GM23338 (cell line): ENCODE results near the gene CNOT6L. TPM values are rescaled to one million over a fixed set of nuclear protein-coding genes. Genes with fewer than 3 reads are reported as not detected.

Experiments
- ATAC-seq: fragments of 200-7000 bp; cut with Tn5 transposase; 3 replicates; pipeline ENCODE4 v1.9.1; 2020
- DNase-seq: peaks from one replicate; pipeline ENCODE4 v3.0.0-alpha.2; 2015; ENCODE audit warnings: low spot score
- H2AFZ ChIP-seq: fragments of 200-600 bp; sonication (generic); 2 replicates; pipeline ENCODE4 v1.8.0; 2016; ENCODE audit warnings: antibody characterized with exemption, mild to moderate bottlenecking, moderate library complexity
- H3F3A ChIP-seq: fragments of 200-600 bp; sonication (generic); replicated peaks from 2 replicates; pipeline ENCODE4 v1.8.0; 2017; ENCODE audit warnings: antibody characterized with exemption, mixed run types, low read depth
- H3K27ac ChIP-seq: fragments of 200-600 bp; sonication (generic); 2 replicates; pipeline ENCODE4 v1.6.1; 2016; ENCODE audit warnings: low read depth
- H3K27me3 ChIP-seq: fragments of 200-600 bp; sonication (generic); 2 replicates; pipeline ENCODE4 v1.8.0; 2016; ENCODE audit warnings: mild to moderate bottlenecking, mixed run types, moderate library complexity; ENCODE audit not compliant: insufficient read depth
- H3K36me3 ChIP-seq: fragments of 200-600 bp; sonication (generic); 2 replicates; pipeline ENCODE4 v1.8.0; 2016; ENCODE audit warnings: mild to moderate bottlenecking; ENCODE audit not compliant: insufficient read depth
- H3K4me1 ChIP-seq: fragments of 200-600 bp; sonication (generic); 2 replicates; pipeline ENCODE4 v1.8.0; 2016; ENCODE audit warnings: mild to moderate bottlenecking, moderate library complexity; ENCODE audit not compliant: insufficient read depth
- H3K4me2 ChIP-seq: fragments of 200-600 bp; sonication (generic); 2 replicates; pipeline ENCODE4 v1.7.1; 2017; ENCODE audit warnings: mixed run types
- H3K4me3 ChIP-seq: fragments of 200-600 bp; sonication (generic); 2 replicates; pipeline ENCODE4 v1.6.1; 2016; ENCODE audit warnings: mixed run types
- H3K79me2 ChIP-seq: fragments of 200-600 bp; sonication (generic); replicated peaks from 2 replicates; pipeline ENCODE4 v1.8.0; 2017; ENCODE audit warnings: mild to moderate bottlenecking; ENCODE audit not compliant: insufficient read depth
- H3K9me2 ChIP-seq: fragments of 200-600 bp; sonication (generic); 2 replicates; pipeline ENCODE4 v1.8.0; 2017; ENCODE audit not compliant: insufficient read depth
- H4K20me1 ChIP-seq: fragments of 200-600 bp; sonication (generic); replicated peaks from 2 replicates; pipeline ENCODE4 v1.8.0; 2017; ENCODE audit warnings: mild to moderate bottlenecking; ENCODE audit not compliant: insufficient read depth
- H3K27ac Mint-ChIP-seq: 2 replicates; pipeline ENCODE4 v1.8.0; 2020; ENCODE audit warnings: inconsistent platforms, mild to moderate bottlenecking, moderate library complexity, mixed read lengths
- H3K27me3 Mint-ChIP-seq: 3 replicates; pipeline ENCODE4 v1.8.0; 2022; ENCODE audit warnings: low read depth, mild to moderate bottlenecking, moderate library complexity, mixed read lengths, inconsistent platforms; ENCODE audit not compliant: insufficient read depth, poor library complexity
- H3K36me3 Mint-ChIP-seq: 3 replicates; pipeline ENCODE4 v1.8.0; 2021; ENCODE audit warnings: low read depth, mild to moderate bottlenecking, inconsistent platforms, moderate library complexity, mixed read lengths
- H3K4me1 Mint-ChIP-seq: 3 replicates; pipeline ENCODE4 v1.8.0; 2020; ENCODE audit warnings: mild to moderate bottlenecking, inconsistent platforms, mixed read lengths
- H3K4me3 Mint-ChIP-seq: 3 replicates; pipeline ENCODE4 v1.8.0; 2021; ENCODE audit warnings: moderate library complexity, mild to moderate bottlenecking, inconsistent platforms, mixed read lengths
- H3K9me3 Mint-ChIP-seq: 3 replicates; pipeline ENCODE4 v1.8.0; 2020; ENCODE audit warnings: moderate library complexity, mild to moderate bottlenecking, inconsistent platforms, mixed read lengths
- CREB1 ChIP-seq: fragments of 250-450 bp; sonication (Bioruptor Pico); IDR thresholded peaks from 2 replicates; pipeline ENCODE4 v1.5.0; 2020; ENCODE audit warnings: low read depth, mild to moderate bottlenecking, moderate library complexity
- EZH2 ChIP-seq: fragments of 200-600 bp; sonication (generic); IDR thresholded peaks from one replicate; pipeline ENCODE4 v1.8.0; 2017; ENCODE audit warnings: antibody characterized with exemption, mild to moderate bottlenecking, low read depth; ENCODE audit not compliant: unreplicated experiment
- EZH2phosphoT487 ChIP-seq: fragments of 200-600 bp; sonication (generic); IDR thresholded peaks from one replicate; pipeline ENCODE4 v1.8.1; 2018; ENCODE audit warnings: antibody characterized with exemption; ENCODE audit not compliant: unreplicated experiment
- JUNB ChIP-seq: IDR thresholded peaks from one replicate; pipeline ENCODE4 v1.6.1; 2016; ENCODE audit warnings: antibody characterized with exemption; ENCODE audit not compliant: unreplicated experiment
- NANOG ChIP-seq: IDR thresholded peaks from 2 replicates; pipeline ENCODE4 v1.6.1; 2016; ENCODE audit warnings: antibody characterized with exemption, borderline replicate concordance
- POLR2AphosphoS5 ChIP-seq: IDR thresholded peaks from 2 replicates; pipeline ENCODE4 v1.6.1; 2016; ENCODE audit warnings: antibody characterized with exemption, low read depth
- STAT1 ChIP-seq: IDR thresholded peaks from one replicate; pipeline ENCODE4 v1.6.1; 2016; ENCODE audit warnings: antibody characterized with exemption; ENCODE audit not compliant: unreplicated experiment
- ZNF114 ChIP-seq: fragments of 250-450 bp; sonication (Bioruptor Pico); IDR thresholded peaks from 2 replicates; pipeline ENCODE4 v1.5.0; 2020; ENCODE audit warnings: mild to moderate bottlenecking, moderate library complexity
- ZNF331 ChIP-seq: fragments of 250-450 bp; sonication (Bioruptor Pico); IDR thresholded peaks from 2 replicates; pipeline ENCODE4 v1.5.0; 2020; ENCODE audit warnings: low read depth, mild to moderate bottlenecking, moderate library complexity
- polyA plus RNA-seq: library from polyadenylated mRNA; unstranded; fragments of >200 nt; fragmentation: Nextera tagmentation; extraction: Ambion mirVana; gene quantifications from 2 replicates; pipeline ENCODE4 v1.2.1, GENCODE V29; 2016
- total RNA-seq: library from RNA; depleted of rRNA; stranded (reverse); fragments of >200 nt; shearing (Covaris generic); gene quantifications from 2 replicates; pipeline ENCODE4 v1.2.3, GENCODE V29; 2014
- TF ChIP-seq, protein P1 (sequence below), 2 experiments: fragments of 200-600 bp in 1 of 2; sonication (generic) in 1 of 2; conservative IDR thresholded peaks; 2 replicates each; pipeline versions ENCODE4 v1.5.1 to v1.6.1; 2016 to 2017; ENCODE audit warnings: antibody characterized with exemption in 2 of 2, low read depth in 2 of 2, mild to moderate bottlenecking in 2 of 2, moderate library complexity in 1 of 2
- TF ChIP-seq, protein P2 (sequence below): IDR thresholded peaks from 2 replicates; pipeline ENCODE4 v1.6.1; 2016; ENCODE audit warnings: antibody characterized with exemption
- TF ChIP-seq, protein P3 (sequence below): IDR thresholded peaks from one replicate; pipeline ENCODE4 v1.6.1; 2018; ENCODE audit warnings: antibody characterized with exemption; ENCODE audit not compliant: unreplicated experiment
- TF ChIP-seq, protein P4 (sequence below): fragments of 250-450 bp; sonication (Bioruptor Pico); IDR thresholded peaks from 2 replicates; pipeline ENCODE4 v1.5.0; 2020; ENCODE audit warnings: mild to moderate bottlenecking, moderate library complexity

Gene CNOT6L
- total and polyA plus RNA-seq, 2 experiments from 2014 or later: 3.2 to 13.9 TPM

DNA sequence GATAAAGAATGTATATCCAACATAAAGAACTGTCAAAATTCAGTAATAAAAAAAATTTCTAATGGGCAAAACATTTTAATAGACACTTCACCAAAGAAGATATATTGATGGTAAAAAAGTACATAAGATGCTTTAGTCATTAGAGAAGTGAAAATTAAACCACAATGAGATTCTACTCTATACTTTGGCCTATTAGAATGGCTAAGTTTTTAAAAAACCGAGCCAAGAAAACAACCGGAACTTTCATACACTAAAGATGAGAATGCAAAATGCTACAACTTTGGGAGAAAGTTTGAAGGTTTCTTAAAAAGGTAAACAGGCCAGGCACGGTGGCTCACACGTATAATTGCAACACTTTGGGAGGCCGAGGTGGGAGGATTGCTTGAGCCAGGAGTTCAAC, 20.8 kb downstream of the CNOT6L start:
- H3K4me1 Mint-ChIP-seq: peaks cover 16% of the 10 kb centered on the region
- DNase-seq (no peak), ATAC-seq (no peak)
- TF ChIP-seq, protein P1, sequence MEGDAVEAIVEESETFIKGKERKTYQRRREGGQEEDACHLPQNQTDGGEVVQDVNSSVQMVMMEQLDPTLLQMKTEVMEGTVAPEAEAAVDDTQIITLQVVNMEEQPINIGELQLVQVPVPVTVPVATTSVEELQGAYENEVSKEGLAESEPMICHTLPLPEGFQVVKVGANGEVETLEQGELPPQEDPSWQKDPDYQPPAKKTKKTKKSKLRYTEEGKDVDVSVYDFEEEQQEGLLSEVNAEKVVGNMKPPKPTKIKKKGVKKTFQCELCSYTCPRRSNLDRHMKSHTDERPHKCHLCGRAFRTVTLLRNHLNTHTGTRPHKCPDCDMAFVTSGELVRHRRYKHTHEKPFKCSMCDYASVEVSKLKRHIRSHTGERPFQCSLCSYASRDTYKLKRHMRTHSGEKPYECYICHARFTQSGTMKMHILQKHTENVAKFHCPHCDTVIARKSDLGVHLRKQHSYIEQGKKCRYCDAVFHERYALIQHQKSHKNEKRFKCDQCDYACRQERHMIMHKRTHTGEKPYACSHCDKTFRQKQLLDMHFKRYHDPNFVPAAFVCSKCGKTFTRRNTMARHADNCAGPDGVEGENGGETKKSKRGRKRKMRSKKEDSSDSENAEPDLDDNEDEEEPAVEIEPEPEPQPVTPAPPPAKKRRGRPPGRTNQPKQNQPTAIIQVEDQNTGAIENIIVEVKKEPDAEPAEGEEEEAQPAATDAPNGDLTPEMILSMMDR (conservative IDR thresholded peaks at IDR 0.05; ENCODE audit: low read depth in 2 of 2): no peak
- no peak for TF ChIP-seq EZH2phosphoT487
- TF ChIP-seq, protein P2, sequence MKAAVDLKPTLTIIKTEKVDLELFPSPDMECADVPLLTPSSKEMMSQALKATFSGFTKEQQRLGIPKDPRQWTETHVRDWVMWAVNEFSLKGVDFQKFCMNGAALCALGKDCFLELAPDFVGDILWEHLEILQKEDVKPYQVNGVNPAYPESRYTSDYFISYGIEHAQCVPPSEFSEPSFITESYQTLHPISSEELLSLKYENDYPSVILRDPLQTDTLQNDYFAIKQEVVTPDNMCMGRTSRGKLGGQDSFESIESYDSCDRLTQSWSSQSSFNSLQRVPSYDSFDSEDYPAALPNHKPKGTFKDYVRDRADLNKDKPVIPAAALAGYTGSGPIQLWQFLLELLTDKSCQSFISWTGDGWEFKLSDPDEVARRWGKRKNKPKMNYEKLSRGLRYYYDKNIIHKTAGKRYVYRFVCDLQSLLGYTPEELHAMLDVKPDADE: no peak
- TF ChIP-seq POLR2AphosphoS5: no peak
- no peak for TF ChIP-seq EZH2
- no peak for TF ChIP-seq CREB1 (CRISPR knock-in tag)
- no peak for TF ChIP-seq JUNB
- no peak for TF ChIP-seq STAT1
- TF ChIP-seq ZNF114 (CRISPR knock-in tag): no peak
- TF ChIP-seq, protein P3, sequence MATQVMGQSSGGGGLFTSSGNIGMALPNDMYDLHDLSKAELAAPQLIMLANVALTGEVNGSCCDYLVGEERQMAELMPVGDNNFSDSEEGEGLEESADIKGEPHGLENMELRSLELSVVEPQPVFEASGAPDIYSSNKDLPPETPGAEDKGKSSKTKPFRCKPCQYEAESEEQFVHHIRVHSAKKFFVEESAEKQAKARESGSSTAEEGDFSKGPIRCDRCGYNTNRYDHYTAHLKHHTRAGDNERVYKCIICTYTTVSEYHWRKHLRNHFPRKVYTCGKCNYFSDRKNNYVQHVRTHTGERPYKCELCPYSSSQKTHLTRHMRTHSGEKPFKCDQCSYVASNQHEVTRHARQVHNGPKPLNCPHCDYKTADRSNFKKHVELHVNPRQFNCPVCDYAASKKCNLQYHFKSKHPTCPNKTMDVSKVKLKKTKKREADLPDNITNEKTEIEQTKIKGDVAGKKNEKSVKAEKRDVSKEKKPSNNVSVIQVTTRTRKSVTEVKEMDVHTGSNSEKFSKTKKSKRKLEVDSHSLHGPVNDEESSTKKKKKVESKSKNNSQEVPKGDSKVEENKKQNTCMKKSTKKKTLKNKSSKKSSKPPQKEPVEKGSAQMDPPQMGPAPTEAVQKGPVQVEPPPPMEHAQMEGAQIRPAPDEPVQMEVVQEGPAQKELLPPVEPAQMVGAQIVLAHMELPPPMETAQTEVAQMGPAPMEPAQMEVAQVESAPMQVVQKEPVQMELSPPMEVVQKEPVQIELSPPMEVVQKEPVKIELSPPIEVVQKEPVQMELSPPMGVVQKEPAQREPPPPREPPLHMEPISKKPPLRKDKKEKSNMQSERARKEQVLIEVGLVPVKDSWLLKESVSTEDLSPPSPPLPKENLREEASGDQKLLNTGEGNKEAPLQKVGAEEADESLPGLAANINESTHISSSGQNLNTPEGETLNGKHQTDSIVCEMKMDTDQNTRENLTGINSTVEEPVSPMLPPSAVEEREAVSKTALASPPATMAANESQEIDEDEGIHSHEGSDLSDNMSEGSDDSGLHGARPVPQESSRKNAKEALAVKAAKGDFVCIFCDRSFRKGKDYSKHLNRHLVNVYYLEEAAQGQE: no peak
- no peak for TF ChIP-seq ZNF331 (CRISPR knock-in tag)
- TF ChIP-seq, protein P4, sequence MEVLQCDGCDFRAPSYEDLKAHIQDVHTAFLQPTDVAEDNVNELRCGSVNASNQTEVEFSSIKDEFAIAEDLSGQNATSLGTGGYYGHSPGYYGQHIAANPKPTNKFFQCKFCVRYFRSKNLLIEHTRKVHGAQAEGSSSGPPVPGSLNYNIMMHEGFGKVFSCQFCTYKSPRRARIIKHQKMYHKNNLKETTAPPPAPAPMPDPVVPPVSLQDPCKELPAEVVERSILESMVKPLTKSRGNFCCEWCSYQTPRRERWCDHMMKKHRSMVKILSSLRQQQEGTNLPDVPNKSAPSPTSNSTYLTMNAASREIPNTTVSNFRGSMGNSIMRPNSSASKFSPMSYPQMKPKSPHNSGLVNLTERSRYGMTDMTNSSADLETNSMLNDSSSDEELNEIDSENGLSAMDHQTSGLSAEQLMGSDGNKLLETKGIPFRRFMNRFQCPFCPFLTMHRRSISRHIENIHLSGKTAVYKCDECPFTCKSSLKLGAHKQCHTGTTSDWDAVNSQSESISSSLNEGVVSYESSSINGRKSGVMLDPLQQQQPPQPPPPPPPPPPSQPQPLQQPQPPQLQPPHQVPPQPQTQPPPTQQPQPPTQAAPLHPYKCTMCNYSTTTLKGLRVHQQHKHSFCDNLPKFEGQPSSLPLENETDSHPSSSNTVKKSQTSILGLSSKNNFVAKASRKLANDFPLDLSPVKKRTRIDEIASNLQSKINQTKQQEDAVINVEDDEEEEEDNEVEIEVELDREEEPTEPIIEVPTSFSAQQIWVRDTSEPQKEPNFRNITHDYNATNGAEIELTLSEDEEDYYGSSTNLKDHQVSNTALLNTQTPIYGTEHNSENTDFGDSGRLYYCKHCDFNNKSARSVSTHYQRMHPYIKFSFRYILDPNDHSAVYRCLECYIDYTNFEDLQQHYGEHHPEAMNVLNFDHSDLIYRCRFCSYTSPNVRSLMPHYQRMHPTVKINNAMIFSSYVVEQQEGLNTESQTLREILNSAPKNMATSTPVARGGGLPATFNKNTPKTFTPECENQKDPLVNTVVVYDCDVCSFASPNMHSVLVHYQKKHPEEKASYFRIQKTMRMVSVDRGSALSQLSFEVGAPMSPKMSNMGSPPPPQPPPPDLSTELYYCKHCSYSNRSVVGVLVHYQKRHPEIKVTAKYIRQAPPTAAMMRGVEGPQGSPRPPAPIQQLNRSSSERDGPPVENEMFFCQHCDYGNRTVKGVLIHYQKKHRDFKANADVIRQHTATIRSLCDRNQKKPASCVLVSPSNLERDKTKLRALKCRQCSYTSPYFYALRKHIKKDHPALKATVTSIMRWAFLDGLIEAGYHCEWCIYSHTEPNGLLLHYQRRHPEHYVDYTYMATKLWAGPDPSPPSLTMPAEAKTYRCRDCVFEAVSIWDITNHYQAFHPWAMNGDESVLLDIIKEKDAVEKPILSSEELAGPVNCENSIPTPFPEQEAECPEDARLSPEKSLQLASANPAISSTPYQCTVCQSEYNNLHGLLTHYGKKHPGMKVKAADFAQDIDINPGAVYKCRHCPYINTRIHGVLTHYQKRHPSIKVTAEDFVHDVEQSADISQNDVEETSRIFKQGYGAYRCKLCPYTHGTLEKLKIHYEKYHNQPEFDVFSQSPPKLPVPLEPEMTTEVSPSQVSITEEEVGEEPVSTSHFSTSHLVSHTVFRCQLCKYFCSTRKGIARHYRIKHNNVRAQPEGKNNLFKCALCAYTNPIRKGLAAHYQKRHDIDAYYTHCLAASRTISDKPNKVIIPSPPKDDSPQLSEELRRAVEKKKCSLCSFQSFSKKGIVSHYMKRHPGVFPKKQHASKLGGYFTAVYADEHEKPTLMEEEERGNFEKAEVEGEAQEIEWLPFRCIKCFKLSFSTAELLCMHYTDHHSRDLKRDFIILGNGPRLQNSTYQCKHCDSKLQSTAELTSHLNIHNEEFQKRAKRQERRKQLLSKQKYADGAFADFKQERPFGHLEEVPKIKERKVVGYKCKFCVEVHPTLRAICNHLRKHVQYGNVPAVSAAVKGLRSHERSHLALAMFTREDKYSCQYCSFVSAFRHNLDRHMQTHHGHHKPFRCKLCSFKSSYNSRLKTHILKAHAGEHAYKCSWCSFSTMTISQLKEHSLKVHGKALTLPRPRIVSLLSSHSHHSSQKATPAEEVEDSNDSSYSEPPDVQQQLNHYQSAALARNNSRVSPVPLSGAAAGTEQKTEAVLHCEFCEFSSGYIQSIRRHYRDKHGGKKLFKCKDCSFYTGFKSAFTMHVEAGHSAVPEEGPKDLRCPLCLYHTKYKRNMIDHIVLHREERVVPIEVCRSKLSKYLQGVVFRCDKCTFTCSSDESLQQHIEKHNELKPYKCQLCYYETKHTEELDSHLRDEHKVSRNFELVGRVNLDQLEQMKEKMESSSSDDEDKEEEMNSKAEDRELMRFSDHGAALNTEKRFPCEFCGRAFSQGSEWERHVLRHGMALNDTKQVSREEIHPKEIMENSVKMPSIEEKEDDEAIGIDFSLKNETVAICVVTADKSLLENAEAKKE (CRISPR knock-in tag): no peak
- no peak for TF ChIP-seq NANOG
- H3K4me2 ChIP-seq: no peak overlapping the region
- no peaks in the 10 kb centered on the region for H3F3A ChIP-seq
- no peak overlapping the region for H3K27ac Mint-ChIP-seq
- H3K9me3 Mint-ChIP-seq: no peaks in the 10 kb centered on the region
- peaks cover 23% of the 10 kb centered on the region for H3K4me1 ChIP-seq
- H3K4me3 Mint-ChIP-seq: no peak overlapping the region
- no peak overlapping the region for H3K27ac ChIP-seq
- H3K36me3 ChIP-seq: 0 out of 2 replicates have a peak, but pooled peaks cover 2% of the 10 kb centered on the region
- H3K27me3 Mint-ChIP-seq: peaks cover 2% of the 10 kb centered on the region
- H3K4me3 ChIP-seq: no peak overlapping the region
- H3K27me3 ChIP-seq: no peaks in the 10 kb centered on the region
- peaks cover 33% of the 10 kb centered on the region for H3K79me2 ChIP-seq
- H4K20me1 ChIP-seq: no peaks in the 10 kb centered on the region
- no peak overlapping the region for H2AFZ ChIP-seq
- no peaks in the 10 kb centered on the region for H3K9me2 ChIP-seq
- 0 out of 3 replicates have a peak, but pooled peaks cover 2% of the 10 kb centered on the region for H3K36me3 Mint-ChIP-seq
